ENCODE results near the gene C1orf35. TPM values are rescaled to one million over a fixed set of nuclear protein-coding genes. Genes with fewer than 3 reads are reported as not detected.

C1orf35 gene
- total RNA-seq, 1 experiment from 2014 or later, result 31.0 TPM

GRCh38 chr1:228061411-228062084 lies 41.6 kb downstream of the C1orf35 start:
- peak overlapping the region in 1 of 2 experiments; percentile 85; a peak in 3 of 5 replicates for H3K4me3 Mint-ChIP-seq
- Histone ChIP-seq H3K4me2 (ENCODE audit: insufficient read depth, insufficient read length, low read length) (peak overlapping the region; percentile 88), H2AFZ (ENCODE audit: low read length) (no peak overlapping the region), H3K79me1 (ENCODE audit: insufficient read depth, low read depth, low read length, poor library complexity, severe bottlenecking) (no peaks in the 10 kb centered on the region), H3T11ph (ENCODE audit: low read length) (no peak overlapping the region), H4K20me1 (ENCODE audit: control insufficient read depth, insufficient read depth, insufficient read length) (no peaks in the 10 kb centered on the region), H3K4me1 (ENCODE audit: insufficient read depth, low read length) (no peaks in the 10 kb centered on the region), H3K4ac (ENCODE audit: low read depth, low read length) (no peak overlapping the region), H4K5ac (ENCODE audit: insufficient read length, low read depth, low read length) (no peak overlapping the region), H3K18ac (ENCODE audit: insufficient read length, low read depth, low read length) (no peak overlapping the region), H3K56ac (ENCODE audit: insufficient read length, low read depth, low read length) (no peak overlapping the region), H3K9ac (ENCODE audit: extremely low read depth, insufficient read length, low read length) (no peak overlapping the region), H3K23ac (ENCODE audit: insufficient read length, low read depth, low read length) (no peak overlapping the region), H2BK12ac (ENCODE audit: insufficient read length, low read depth, low read length) (no peak overlapping the region), H3K14ac (ENCODE audit: insufficient read depth, low read length) (no peak overlapping the region), H3K27ac (ENCODE audit: insufficient read length, low read depth, low read length) (no peak overlapping the region), H4K91ac (ENCODE audit: insufficient read length, low read depth, low read length) (no peak overlapping the region), H3K27me3 (ENCODE audit: insufficient read depth, low read length) (peaks cover 39% of the 10 kb centered on the region), H3K9me3 (ENCODE audit: control insufficient read depth, low read depth, low read length) (no peaks in the 10 kb centered on the region), H4K8ac (replicated peaks; ENCODE audit: insufficient read length, low read depth, low read length) (no peak overlapping the region), H2AK5ac (ENCODE audit: insufficient read length, low read length) (no peak overlapping the region), H2BK5ac (ENCODE audit: insufficient read length, low read length) (no peak overlapping the region), H2BK15ac (ENCODE audit: low read depth, low read length) (no peak overlapping the region), H2BK120ac (ENCODE audit: low read depth, low read length, poor library complexity, severe bottlenecking) (no peak overlapping the region), H3K79me2 (ENCODE audit: insufficient read depth, low read length) (no peaks in the 10 kb centered on the region), H2BK20ac (ENCODE audit: low read depth, low read length, poor library complexity, severe bottlenecking) (no peak overlapping the region), H3K23me2 (ENCODE audit: insufficient read length, low read depth, low read length, poor library complexity, severe bottlenecking) (peaks cover 19% of the 10 kb centered on the region)
- no peaks in the 10 kb centered on the region; a peak in 1 of 7 replicates for H3K36me3 Mint-ChIP-seq (ENCODE audit: insufficient read depth in 1 of 3, low read depth in 3 of 3)
- DNase-seq, result no peak
- H3K27me3 Mint-ChIP-seq (ENCODE audit: low read depth), result peaks cover 96% of the 10 kb centered on the region
- H3K4me1 Mint-ChIP-seq, result peaks cover 5 to 7% of the 10 kb centered on the region in 2 experiments; a peak in 3 of 4 replicates
- H3K27ac Mint-ChIP-seq, result no peak overlapping the region
- no CpG with 5 or more reads among the region's 10 CpGs for WGBS (ENCODE audit: extremely low coverage, insufficient read length, low lambda C conversion rate)
- H3K9me3 Mint-ChIP-seq, result peaks cover 2 to 6% of the 10 kb centered on the region in 2 experiments; a peak in 3 of 5 replicates
- TF ChIP-seq CTCF (conservative IDR thresholded peaks at IDR 0.05), result no peak
